ENCODE data around the gene MYOG. TPM values are rescaled to one million over a fixed set of nuclear protein-coding genes. Genes with fewer than 3 reads are reported as not detected.

MYOG gene
- total RNA-seq, 4 donors from 2014 or later = not detected

DNA sequence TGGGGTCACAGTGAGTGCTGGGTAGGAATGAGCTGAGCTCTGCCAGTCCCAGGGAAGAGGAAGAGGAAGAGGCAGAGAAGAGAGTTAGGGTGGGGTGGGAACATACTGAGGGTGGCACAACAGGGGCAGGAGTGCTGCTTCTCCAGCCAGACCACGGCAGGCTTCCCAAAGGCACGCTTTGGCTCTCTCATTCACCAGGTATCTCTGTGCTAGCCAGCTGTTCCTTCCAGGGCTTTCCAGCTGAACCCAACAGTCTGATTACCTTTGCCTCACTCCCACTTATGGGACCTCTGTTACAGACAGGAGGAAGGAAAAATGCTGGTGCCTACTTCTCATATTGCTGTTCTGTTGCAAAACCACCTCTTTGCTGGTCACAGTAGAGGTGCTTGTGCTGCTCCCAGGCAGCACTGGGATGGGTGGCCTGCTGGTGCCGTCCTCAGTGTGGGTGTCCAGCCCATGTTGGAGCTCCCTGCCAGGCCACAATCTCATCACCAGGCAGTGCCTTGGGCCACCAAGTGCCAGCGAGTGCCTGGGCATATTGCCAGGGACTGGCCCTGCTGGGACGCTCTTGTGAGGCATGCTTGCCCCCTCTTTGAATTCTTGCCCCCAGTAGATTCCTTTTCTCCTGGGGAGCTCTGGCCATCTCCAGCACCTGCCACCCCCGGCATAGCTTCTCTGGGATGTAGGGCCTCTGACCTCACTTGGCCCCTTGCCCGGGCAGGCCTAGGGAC is 43.9 kb upstream of the MYOG start:
- H3K27me3 ChIP-seq = peaks cover 0 to 29% (median 0%) of the 10 kb centered on the region in 4 donors

DNA sequence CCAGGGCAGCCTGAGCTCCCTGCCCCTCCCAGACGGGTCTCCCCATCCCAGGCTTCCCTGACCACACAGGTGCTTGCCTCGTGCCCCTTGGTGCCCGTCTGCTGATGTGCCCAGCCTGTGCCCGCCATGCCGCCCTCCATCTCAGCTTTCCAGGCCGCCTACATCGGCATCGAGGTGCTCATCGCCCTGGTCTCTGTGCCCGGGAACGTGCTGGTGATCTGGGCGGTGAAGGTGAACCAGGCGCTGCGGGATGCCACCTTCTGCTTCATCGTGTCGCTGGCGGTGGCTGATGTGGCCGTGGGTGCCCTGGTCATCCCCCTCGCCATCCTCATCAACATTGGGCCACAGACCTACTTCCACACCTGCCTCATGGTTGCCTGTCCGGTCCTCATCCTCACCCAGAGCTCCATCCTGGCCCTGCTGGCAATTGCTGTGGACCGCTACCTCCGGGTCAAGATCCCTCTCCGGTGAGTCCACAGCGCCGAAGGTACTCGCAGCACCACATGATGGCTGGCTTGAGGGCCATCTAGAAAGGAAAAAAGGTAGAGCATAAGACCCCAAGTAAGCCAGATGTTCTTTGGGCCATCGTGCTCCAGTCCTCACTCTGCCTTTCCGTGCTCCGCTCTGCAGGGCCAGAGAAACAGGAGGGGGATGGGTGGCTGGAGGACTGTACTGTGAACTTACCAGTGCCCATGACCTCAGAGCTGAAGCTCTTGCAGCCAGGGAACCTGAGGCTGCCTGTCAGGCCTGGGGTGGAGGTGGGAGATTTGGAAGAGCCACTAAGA is 43.1 kb upstream of the MYOG start:
- intact Hi-C loops (cut with DNase I) = loop anchor here (5.0 kb wide), 1 partner anchor 92 kb away; no protein-coding TSS in a partner anchor

More for the DNA sequence above, 43.9 kb upstream of the MYOG start:
- no peaks in the 10 kb centered on the region for H3K9me3 ChIP-seq
- TF ChIP-seq EP300 (IDR thresholded peaks at IDR 0.05) (no peak), POLR2AphosphoS5 (IDR thresholded peaks at IDR 0.05) (no peak), POLR2A (IDR thresholded peaks at IDR 0.05; ENCODE audit: low read depth) (no peak)
- TF ChIP-seq, protein P1, sequence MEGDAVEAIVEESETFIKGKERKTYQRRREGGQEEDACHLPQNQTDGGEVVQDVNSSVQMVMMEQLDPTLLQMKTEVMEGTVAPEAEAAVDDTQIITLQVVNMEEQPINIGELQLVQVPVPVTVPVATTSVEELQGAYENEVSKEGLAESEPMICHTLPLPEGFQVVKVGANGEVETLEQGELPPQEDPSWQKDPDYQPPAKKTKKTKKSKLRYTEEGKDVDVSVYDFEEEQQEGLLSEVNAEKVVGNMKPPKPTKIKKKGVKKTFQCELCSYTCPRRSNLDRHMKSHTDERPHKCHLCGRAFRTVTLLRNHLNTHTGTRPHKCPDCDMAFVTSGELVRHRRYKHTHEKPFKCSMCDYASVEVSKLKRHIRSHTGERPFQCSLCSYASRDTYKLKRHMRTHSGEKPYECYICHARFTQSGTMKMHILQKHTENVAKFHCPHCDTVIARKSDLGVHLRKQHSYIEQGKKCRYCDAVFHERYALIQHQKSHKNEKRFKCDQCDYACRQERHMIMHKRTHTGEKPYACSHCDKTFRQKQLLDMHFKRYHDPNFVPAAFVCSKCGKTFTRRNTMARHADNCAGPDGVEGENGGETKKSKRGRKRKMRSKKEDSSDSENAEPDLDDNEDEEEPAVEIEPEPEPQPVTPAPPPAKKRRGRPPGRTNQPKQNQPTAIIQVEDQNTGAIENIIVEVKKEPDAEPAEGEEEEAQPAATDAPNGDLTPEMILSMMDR (IDR thresholded peaks at IDR 0.05) = no peak
- no peaks in the 10 kb centered on the region for H3K36me3 ChIP-seq
- DNase-seq (ENCODE audit: extremely low spot score) = no peak
- WGBS = 62% methylated on average over 7 of the region's 7 CpGs
- intact Hi-C loops (cut with DNase I) = loop anchor here (5.0 kb wide), 1 partner anchor 92 kb away; no protein-coding TSS in a partner anchor
- H3K4me3 ChIP-seq = no peak overlapping the region
- no peak overlapping the region for H3K27ac ChIP-seq (replicated peaks in 1 of 4)
- peaks cover 37 to 45% (median 43%) of the 10 kb centered on the region in 4 donors for H3K4me1 ChIP-seq

DNA sequence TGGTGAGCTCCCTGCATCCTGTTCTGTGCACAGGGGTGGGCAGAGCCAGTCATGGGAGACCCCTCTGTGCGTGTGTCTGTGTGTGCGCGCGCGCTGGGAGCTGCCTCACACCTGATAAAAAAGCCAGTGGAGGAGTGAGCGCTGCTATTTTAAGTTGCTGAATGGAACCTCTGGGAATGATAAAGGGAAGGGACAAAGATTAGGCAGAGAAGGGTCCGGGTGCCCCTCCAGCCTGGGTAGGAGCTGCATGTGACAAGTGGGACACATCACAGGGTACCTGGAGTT is 42.6 kb upstream of the MYOG start:
- peaks cover 37 to 45% (median 43%) of the 10 kb centered on the region in 4 donors for H3K4me1 ChIP-seq

More for the DNA sequence above, 43.1 kb upstream of the MYOG start:
- Histone ChIP-seq H3K9me3 (no peaks in the 10 kb centered on the region), H3K27ac (replicated peaks in 1 of 4) (no peak overlapping the region), H3K27me3 (peaks cover 0 to 37% (median 3%) of the 10 kb centered on the region in 4 donors), H3K36me3 (no peaks in the 10 kb centered on the region), H3K4me1 (peaks cover 37 to 45% (median 43%) of the 10 kb centered on the region in 4 donors), H3K4me3 (peak overlapping the region in 2 of 4 donors; percentile 47 to 49)
- 98% methylated on average over 20 of the region's 29 CpGs for WGBS
- TF ChIP-seq POLR2A (IDR thresholded peaks at IDR 0.05; ENCODE audit: low read depth) = no peak
- DNase-seq (ENCODE audit: extremely low spot score) = no peak

DNA sequence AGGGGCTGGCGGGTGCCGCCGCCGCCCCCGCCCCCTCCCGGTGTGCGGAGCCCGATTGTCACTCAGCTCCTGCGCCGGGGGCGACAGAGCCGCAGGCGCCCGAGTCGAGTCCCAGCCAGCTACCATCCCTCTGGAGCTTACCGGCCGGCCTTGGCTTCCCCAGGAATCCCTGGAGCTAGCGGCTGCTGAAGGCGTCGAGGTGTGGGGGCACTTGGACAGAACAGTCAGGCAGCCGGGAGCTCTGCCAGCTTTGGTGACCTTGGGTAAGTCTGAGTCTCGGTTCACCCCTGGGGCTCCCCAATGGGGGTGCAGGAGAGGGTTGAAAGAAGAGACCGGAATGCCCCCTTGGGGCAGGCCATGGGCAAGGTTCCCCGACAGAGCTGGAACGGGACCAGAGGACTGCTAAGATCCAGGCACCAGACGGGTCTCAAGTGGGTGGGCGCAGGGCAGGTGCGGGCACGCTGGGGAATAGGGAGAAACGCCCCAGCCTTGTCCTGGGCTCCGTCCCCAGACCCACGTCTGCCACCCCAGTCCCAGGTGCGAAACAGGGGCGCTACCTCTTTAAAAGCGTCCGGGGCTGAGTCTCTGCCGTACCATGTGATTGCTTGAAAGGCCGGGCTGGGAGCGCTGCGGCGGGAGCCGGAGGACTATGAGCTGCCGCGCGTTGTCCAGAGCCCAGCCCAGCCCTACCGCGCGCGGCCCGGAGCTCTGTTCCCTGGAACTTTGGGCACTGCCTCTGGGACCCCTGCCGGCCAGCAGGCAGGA is 42.0 kb upstream of the MYOG start, which contains the start of gene ADORA1:
ADORA1 (plus strand) TSS at position 61 of the 765 bp plus-strand sequence. CDS start 1,116 bp downstream, outside the sequence.
- peaks cover 0 to 47% (median 7%) of the 10 kb centered on the region in 4 donors for H3K27me3 ChIP-seq
- H3K4me3 ChIP-seq = peak within 1 kb of the TSS; percentile 47 to 64 (median 50)
- no peak for DNase-seq (ENCODE audit: extremely low spot score)
- intact Hi-C loops (cut with DNase I) = loop anchor here (5.0 kb wide), 1 partner anchor 91 kb away; no protein-coding TSS in a partner anchor
- no peaks in the 10 kb centered on the region for H3K36me3 ChIP-seq
- peaks cover 37 to 45% (median 43%) of the 10 kb centered on the region in 4 donors for H3K4me1 ChIP-seq
- H3K9me3 ChIP-seq = no peaks in the 10 kb centered on the region
- no peak for TF ChIP-seq POLR2A (IDR thresholded peaks at IDR 0.05; ENCODE audit: low read depth)
- TF ChIP-seq, protein P1 (IDR thresholded peaks at IDR 0.05) = peak in 1 of 3 experiments; percentile 6
- TF ChIP-seq EP300 (IDR thresholded peaks at IDR 0.05) = no peak
- TF ChIP-seq POLR2AphosphoS5 (IDR thresholded peaks at IDR 0.05) = peak in 1 of 2 donors; percentile 15
- WGBS = 3% methylated on average over 7 of the region's 51 CpGs
- H3K27ac ChIP-seq (replicated peaks in 1 of 4) = peak within 1 kb of the TSS in 3 of 4 donors; percentile 31 to 52 (median 36)

More for the DNA sequence above, 42.6 kb upstream of the MYOG start:
- TF ChIP-seq POLR2AphosphoS5 (IDR thresholded peaks at IDR 0.05) (no peak), EP300 (IDR thresholded peaks at IDR 0.05) (no peak)
- TF ChIP-seq, protein P1 (IDR thresholded peaks at IDR 0.05) = no peak
- 23% methylated on average over 6 of the region's 7 CpGs for WGBS
- intact Hi-C loops (cut with DNase I) = loop anchor here (5.0 kb wide), 1 partner anchor 91 kb away; no protein-coding TSS in a partner anchor
- Histone ChIP-seq H3K4me3 (peak overlapping the region; percentile 47 to 64 (median 50)), H3K36me3 (no peaks in the 10 kb centered on the region), H3K27me3 (peaks cover 0 to 42% (median 6%) of the 10 kb centered on the region in 4 donors), H3K9me3 (no peaks in the 10 kb centered on the region), H3K27ac (replicated peaks in 1 of 4) (peak overlapping the region in 3 of 4 donors; percentile 31 to 52 (median 36))
- no peak for DNase-seq (ENCODE audit: extremely low spot score)

Data from esophagus muscularis mucosa (tissue), 4 donors.